C4-2B (cell line): ENCODE data around the gene ATXN7L1.
"Not testable (repeated sequence)": the region's sequence is repeated elsewhere in the genome, so short reads cannot be mapped to it uniquely, and the experiment has no call there.

ENCODE experiments used
- H3K27ac ChIP-seq: fragments of 450-650 bp; 2 replicates; pipeline ENCODE4 v1.5.1; 2017
- ZFX ChIP-seq: fragments of 450-650 bp; IDR thresholded peaks from 2 replicates; pipeline ENCODE4 v1.6.1; 2017
- TF ChIP-seq, protein P1 (sequence below): fragments of 450-650 bp; conservative IDR thresholded peaks from 2 replicates; pipeline ENCODE4 v1.5.1; 2017; ENCODE audit warnings: mild to moderate bottlenecking

The ATXN7L1 gene

DNA sequence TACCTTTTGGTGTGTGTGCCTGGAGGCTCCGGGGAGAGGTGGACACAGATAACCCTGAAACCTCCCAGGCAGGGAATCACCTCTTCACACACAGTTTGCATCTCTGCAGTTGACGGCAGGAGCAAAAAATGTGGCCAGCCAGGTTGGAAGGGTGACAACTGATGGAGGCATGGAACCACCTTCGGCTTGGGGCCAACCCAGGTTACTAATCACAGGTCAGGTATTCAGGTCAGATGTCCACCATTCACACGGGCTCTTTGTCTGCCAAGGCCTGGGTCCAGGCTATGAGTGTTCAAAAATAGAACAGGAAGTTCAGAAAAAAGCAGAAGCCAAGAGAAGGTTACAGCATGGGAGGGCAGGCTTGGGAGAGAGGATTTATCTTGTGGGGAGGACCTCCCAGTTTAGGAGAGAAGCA is 157.9 kb downstream of the ATXN7L1 start:
- H3K27ac ChIP-seq, result no peak overlapping the region
- no peak for TF ChIP-seq ZFX
- TF ChIP-seq, protein P1, sequence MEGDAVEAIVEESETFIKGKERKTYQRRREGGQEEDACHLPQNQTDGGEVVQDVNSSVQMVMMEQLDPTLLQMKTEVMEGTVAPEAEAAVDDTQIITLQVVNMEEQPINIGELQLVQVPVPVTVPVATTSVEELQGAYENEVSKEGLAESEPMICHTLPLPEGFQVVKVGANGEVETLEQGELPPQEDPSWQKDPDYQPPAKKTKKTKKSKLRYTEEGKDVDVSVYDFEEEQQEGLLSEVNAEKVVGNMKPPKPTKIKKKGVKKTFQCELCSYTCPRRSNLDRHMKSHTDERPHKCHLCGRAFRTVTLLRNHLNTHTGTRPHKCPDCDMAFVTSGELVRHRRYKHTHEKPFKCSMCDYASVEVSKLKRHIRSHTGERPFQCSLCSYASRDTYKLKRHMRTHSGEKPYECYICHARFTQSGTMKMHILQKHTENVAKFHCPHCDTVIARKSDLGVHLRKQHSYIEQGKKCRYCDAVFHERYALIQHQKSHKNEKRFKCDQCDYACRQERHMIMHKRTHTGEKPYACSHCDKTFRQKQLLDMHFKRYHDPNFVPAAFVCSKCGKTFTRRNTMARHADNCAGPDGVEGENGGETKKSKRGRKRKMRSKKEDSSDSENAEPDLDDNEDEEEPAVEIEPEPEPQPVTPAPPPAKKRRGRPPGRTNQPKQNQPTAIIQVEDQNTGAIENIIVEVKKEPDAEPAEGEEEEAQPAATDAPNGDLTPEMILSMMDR, result no peak

DNA sequence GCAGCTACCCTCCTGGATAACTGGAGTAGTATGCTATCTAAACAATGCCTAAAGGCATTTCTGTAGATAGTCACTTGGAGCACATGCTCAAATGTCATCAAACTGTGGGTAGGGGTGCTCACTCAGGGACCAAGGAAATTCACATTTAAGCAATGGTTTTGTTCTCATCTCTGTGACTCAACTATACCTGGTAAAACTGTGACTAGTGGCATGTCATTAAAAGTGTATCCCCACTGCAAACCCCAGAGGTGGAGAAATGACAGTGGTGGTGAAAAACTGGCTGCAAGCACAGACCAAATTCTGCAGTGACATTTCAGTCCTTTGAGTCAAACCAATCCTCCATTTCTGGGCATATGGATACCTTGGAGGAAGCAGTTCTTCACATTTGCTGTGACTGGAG is 160.9 kb downstream of the ATXN7L1 start:
- TF ChIP-seq, protein P1, result no peak
- H3K27ac ChIP-seq, result no peak overlapping the region

DNA sequence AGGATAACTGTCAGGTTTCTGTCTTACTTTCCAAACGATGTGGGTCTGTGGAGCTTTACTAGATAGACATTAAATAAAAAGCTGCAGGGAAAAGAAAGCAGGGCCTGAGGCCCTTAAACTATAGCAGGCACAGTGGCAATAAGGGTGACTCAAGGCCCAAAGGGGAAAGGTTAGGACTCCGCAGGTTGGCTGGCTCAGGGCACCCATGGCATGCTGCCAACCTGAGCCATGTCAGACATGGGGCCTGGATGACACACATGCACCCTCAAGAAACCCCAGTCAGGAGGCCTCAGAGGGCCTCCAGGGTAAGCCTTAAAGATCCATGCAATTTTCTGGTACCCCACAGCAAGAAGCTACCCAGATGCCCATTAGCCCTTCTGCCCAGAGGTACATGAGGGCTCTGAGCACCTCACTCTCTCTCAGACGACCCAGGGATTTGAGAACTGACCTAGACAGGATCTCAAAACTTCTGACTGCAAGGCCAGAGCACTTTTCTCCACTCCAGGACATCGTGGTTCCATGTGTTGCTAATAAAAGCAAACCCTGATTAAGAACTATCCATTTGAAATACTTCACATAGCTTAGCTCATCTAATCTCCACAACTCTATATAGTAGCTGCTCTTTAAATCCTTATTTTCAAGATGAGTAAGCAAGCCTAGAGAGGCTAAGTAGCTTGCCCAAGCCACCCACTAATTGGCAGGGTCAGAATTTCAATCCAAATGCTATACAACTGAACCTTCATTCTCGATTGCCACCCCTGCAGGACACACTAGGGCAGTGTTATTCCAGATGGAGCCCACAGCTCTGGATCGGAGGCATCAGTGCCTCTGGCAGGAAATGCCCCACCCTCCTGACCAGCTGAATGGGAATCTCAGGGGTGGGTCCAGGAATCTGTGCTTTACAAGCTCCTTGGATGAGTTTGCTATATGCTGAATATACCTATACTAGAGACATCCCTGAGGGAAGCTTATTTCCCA is 162.6 kb downstream of the ATXN7L1 start:
- H3K27ac ChIP-seq, result no peak overlapping the region
- TF ChIP-seq, protein P1, result no peak
- no peak for TF ChIP-seq ZFX

DNA sequence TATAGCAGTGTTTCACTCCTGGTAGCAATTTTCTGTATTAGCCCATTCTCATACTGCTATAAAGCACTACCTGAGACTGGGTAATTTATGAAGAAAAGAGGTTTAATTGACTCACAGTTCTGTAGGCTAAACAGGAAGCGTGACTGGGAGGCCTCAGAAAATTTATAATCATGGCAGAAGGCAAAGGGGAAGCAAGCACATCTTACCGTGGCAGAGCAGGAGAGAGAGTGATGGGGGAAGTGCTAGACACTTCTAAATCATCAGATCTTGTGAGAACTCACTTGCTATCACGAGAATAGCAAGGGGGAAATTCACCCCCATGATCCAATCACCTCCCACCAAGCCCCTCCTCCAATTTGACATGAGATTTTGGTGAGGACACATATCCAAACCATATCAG is 163.5 kb downstream of the ATXN7L1 start:
- no peak overlapping the region for H3K27ac ChIP-seq
- TF ChIP-seq ZFX, result no peak
- TF ChIP-seq, protein P1, result no peak

DNA sequence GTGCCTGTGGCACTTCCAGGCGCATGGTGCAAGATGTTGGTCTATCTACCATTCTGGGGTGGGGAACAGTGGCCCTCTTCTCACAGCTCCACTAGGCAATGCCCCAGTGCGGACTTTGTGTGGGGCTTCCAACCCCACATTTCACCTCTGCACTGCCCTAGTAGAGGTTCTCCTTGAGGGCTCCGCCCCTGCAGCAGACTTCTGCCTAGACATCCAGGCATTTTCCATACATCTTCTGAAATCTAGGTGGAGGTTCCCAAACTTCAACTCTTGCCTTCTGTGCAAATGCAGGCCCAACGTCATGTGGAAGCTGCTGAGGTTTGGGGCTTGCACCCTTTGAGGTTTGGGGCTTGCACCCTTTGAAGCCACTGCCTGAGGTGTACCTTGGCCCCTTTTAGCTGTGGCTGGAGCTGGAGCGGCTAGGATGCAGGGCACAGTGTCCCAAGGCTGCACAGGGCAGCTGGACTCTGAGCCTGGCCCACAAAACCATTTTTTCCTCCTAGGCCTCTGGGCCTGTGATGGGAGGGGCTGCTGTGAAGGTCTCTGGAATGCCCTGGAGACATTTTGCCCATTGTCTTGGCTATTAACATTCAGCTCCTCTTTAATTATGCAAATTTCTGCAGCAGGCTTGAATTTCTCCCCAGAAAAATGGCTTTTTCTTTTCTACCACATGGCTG is 164.5 kb downstream of the ATXN7L1 start:
- TF ChIP-seq, protein P1, result no peak
- no peak for TF ChIP-seq ZFX

DNA sequence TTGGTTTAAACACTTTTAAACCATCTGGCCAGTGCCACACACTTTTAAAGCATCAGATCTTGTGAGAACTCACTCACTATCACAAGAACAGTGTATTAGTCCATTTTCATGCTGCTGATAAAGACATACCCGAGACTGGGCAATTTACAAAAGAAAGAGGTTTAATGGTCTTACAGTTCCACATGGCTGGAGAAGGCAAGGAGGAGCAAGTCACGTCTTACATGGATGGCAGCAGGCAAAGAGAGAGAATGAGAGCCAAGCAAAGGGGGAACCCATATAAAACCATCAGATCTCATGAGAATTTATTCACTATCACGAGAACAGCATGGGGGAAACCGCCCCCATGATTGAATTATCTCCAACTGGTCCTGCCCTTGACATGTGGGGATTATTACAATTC is 165.7 kb downstream of the ATXN7L1 start:
- not testable (repeated sequence) for H3K27ac ChIP-seq

More for the DNA sequence above, 164.5 kb downstream of the ATXN7L1 start:
- H3K27ac ChIP-seq, result no peak overlapping the region

DNA sequence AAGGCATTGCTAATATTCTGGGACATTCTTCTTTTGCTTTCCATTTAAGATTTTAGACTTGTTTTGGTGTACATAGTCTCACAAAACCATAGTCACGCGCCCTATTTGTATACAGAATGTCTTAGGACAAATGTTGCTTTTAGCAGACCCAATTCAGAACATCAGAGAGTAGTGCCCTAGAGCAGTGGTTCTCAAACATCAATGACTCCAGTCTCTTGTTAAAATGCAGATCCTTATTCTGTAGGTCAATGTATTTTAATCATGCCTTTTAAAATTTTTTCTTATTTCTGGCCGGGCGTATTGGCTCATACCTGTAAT is 167.7 kb downstream of the ATXN7L1 start:
- no peak overlapping the region for H3K27ac ChIP-seq
- TF ChIP-seq, protein P1, result no peak
- TF ChIP-seq ZFX, result no peak
